HG02588 (cell line): Measurements from ENCODE around the gene CTSC.
"Not testable (repeated sequence)": the region's sequence is repeated elsewhere in the genome, so short reads cannot be mapped to it uniquely, and the experiment has no call there.

Experiments
- ATAC-seq: cut with Tn5 transposase; IDR thresholded peaks from one replicate; pipeline ENCODE4 v1.9.1; 2021; ENCODE audit warnings: mild to moderate bottlenecking, moderate library complexity; ENCODE audit not compliant: unreplicated experiment

Gene CTSC

DNA sequence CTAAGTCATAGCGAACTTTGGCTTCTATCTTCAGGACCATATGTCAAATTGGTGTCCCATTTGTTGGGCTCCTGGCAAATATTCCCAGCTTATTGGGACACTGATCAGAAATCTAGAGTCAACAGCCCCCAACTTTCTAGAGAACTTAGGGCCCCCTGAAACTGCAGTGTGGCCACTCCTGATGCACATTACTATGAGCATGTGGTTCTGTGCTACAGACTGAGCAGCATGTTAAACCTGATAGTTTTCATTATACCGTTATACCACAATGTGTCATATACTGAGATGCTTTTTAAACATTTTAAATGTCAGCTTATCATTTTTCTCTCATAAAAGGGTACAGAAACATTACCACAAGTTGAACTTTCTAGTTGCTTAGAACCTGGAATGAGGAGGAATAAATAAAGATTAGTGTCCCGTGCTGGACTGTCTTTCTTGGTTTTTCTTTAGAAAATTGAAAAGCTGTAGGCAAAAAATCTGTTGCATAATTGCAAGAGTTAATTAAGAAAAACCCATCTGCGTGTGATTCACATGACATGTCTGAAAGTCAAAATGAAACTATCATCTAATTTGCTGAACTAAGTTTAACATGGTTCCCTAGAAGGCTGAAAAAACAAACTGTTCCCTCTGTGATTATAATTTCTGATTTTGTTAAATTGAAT is 16.4 kb upstream of the CTSC start:
- no peak for ATAC-seq

DNA sequence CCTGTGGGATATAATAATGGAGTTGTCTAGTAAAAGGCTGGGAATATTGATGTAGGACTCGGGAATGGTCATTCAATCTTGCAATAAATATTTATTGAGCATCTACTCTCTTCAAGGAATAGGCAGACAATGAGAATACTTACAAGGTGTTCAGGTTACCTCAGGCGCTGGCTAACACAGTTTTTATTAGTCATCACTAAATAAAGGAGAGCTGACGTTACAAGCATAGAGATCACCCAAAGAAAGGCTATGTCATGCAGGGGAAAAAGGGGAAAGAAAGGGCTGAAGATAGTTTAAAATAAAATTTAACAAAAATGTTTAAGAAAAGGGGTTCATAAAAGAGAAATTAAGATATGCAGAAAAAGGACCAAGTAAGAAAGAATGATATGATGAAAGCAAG is 15.8 kb upstream of the CTSC start:
- no peak for ATAC-seq

DNA sequence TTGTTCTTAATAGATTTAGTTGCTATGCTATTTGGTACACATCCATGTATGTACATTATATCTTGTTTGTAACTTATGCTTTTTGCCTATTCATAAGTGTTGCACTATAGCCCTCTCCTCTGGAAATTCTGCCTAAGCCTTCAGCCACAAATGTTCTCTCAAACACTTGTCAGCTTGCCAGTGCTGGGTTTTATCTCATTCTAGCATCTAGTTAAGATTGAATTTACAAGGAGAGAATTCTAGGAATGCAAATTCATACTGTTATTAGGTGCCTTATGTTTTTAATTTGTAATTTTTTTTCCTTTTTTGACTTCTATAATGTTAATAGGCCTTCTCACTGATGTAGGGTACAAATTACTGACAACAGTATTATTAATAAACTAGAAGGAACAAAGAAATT is 14.6 kb upstream of the CTSC start:
- ATAC-seq = no peak

DNA sequence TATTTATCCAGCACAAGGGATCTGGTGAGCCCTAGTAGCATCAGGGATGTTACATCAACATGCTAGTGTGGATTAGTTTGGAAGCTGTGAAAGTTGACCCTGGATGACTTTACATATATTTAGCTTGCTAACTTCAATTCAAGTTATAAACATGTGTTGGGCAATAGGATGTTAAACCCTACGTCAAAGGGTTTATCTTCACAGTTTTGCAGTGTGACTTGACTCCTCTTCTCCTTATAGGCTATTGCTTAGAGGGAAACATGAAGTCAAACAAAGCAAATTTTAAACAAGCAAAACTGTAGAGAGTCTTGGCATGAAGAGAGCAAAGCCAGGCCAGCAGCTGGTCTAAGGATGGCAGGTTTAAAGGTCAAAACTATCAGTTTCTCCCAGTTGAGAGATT is 11.3 kb upstream of the CTSC start:
- no peak for ATAC-seq

DNA sequence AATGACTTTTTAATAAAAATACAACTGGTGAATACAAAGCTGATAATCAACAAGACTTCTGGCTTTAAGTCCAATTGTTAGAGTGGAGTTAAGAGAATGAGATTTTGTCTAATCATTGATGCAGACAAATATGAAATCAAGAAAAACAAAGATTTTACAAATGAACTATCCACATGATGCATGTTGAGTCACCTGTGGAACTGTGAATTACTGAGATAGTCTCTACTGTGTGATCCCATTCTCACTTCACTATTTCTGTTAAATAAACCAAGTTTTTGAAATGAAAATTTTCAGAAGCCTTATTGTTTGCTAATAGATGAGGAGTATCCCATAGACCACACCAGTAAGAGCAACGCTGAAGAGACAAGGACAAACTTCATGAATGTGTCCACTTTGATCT is 8.4 kb upstream of the CTSC start:
- ATAC-seq = no peak

DNA sequence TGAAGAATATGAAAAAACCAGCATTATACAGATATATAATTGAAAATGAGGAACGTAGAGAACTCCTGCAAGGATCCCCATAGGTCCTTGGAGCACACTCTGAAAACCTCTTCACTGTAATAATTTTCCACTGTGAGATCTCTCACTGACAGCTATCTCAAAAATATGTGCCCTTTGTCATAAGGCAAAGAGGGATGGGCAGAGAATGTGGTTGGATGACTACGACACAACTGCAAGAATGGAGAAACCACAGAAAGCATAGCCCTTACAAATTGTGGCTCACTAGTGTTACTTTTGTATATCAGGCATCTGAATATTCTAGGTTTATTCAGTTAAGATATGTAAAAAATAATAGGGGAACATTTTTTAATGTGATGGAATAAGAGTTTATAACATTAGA is 7.9 kb upstream of the CTSC start:
- no peak for ATAC-seq

DNA sequence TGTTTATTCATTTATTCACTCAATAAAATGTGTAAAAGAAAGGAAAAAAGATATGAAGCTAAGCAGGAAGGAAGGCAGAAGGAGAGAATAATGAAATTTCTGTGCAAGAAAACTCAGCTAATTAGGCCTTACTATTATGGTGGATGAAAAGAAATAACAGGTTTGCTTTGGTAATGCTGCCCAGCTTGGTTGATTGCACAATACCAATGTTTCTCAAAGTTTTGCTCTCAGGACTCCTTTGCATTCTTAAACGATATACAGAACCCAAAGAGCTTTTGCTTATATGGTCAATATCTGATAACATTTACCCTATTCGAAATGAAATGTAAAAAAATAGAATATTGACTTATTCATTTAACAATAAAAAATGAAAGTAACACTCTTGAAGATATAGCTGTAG is 7.3 kb upstream of the CTSC start:
- ATAC-seq = no peak

DNA sequence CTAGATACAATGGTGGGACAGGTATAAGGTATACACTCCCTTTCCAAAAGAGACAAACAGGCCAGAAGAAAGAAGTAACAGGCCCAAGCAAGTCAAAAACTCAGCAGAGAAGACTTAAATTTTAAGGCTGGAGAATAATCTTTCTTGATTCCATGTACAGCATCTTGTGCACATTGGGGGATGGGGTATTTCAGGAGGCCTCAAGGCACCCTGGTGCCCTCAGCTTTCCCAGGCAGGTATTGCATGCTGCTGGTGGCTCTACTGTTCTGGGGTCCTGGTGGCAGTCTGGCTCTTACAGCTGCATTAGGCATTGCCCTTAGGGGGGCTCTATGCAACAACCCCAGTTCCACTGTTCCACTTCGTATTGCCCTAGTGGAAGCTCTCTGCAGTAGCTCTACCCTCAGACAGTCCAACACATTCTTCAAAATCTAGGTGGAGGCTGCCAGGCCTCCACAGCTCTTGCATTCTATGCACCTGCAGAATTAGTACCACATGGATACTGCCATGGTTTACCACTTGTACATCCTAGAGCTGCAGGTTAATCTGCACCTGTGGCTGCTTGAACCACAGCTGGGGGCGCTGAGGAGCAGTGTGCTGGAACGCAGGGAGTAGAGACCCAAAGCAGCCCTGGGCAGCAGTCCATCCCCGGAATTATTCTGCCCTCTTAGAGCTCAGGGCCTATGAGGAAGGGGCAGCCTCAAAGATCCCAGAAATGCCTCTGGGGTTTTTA is 4.2 kb upstream of the CTSC start:
- ATAC-seq = no peak

DNA sequence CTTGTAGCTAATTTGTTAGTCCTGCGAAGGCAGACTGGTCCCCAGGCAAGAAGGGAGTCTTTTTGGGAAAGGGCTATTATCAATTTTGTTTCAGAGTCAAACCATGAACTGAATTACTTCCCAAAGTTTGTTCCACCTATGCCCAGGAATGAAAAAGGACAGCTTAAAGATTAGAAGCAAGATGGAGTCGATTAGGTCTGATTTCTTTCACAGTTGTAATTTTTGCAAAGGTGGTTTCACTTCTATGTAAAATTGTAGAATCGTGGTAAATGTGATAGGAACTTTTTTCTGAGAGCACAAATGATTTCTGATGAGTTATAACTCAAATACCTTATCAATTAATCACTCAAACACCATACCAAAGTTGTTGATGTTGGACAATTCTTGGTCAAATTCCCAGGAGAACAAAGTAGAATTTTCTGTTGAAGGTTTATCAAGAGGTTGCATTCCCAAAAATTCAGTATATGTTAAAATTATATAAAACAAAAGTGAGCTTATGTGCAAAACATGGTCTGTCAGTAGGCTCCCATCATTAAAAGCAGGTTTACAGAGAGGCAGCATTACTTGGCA is 2.9 kb upstream of the CTSC start:
- ATAC-seq = no peak

DNA sequence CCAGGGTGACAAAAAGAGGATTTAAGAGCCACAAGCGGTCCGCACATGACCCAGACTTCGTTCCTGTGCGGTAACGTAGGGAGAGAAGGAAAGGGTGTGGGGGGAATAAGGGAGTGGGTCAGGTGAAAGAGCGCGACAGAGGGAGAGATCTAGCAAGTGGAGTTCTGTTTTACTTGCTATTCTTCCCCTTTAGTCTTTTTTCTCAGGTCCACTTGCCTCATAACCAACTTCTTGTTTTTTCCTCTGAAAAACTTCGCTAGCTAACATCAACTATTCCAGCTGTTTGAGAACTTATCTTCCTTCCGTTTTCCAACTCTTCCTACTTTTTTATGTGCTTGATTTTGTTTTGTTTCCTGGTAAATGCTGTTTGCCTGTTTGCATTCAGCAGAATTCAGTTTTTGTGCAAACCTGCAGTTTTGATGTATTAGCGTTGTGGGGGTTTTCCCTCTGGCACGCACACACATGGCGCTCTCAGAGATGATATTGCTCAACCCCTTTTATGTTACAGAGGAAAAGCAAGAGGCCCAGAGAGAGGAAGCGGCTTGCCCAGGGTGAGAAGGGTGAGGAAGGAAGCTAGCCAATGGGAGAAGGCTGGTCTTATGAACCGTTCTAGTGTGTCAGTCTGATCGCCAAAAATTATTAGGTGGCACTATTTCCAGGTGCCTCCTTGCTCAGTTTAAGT is 592 bp upstream of the CTSC start:
- ATAC-seq = peak; percentile 44

DNA sequence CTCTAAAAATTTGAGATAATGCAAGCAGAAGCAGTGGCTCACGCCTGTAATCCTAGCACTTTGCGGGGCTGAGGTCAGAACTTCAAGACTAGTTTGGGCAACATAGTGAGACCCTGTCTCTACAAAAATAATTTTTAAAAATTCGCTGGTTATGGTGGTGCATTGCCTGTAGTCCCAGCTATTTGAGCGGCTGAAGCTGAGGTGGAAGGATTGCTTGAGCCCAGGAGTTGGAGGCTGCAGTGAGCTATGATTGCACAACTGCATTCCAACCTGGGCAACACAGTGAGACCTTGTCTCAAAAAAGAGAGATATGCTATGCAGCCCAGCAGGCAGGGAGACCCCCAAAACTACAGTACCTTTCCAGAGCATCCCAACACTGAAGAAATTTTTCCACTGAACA is 2.3 kb downstream of the CTSC start:
- no peak for ATAC-seq

DNA sequence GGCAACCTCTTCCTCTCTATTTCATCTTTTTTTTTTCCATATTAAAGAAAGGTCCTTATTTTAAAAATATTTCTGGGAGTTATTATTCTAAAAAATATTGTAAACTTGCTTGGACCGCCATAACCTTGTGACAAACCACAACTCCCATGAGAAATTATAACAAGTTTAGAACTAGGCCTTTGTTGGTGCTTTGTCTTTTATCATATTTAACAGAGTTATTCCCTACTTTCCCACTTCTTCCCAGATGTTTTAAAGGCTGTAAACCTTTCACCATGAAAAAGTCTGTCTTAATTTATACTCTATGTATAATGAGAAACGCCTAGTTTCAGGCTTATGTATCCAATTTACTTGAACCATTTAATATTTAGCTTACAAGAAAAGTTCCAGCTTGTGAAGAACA is 3.7 kb downstream of the CTSC start:
- no peak for ATAC-seq

DNA sequence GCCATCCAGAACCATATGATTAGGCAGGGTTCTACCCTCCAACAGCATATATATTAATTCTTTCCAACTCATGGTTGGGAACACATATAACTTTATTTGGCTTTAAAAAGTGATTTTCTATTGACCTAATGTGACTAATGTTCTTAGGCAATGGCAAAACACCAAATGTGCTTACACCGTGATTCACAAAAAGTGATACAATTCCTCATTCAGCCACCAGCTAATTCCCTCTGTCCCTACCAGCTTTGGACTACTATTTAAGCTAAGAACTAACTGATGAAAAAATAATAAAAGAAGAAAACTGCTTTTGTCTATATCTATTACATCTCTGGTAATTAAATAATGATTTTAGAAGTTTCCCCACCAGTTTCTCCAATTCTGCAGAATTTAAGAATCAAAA is 4.7 kb downstream of the CTSC start:
- no peak for ATAC-seq

DNA sequence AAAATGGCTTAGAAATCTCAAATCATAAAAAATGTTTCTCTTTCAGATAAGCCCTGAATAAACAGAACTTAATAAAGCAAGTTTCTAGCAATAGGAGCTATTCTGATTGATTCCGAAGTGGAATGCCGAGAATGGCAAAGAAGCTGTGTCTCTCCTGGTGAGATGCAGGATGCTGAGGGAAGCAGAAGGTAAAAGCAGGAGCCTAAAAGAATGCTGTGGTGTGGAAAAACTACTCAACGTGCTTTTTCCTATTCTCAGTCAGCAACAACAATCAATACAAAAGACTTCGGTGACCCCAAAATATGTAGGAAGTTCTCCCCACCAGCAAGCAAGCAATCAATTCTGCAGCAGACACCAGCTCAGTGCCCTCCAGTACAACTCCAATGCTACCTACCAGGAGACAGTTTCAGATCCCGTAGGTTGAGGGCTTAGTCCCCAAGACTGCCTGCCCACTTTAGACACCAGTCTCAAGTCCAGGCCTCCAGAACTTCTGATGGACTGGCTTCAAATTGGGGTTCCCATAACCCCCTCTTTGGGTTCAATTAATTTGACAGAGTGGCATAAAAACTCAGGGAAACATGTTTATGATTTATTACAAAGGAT is 6.6 kb downstream of the CTSC start:
- no peak for ATAC-seq

DNA sequence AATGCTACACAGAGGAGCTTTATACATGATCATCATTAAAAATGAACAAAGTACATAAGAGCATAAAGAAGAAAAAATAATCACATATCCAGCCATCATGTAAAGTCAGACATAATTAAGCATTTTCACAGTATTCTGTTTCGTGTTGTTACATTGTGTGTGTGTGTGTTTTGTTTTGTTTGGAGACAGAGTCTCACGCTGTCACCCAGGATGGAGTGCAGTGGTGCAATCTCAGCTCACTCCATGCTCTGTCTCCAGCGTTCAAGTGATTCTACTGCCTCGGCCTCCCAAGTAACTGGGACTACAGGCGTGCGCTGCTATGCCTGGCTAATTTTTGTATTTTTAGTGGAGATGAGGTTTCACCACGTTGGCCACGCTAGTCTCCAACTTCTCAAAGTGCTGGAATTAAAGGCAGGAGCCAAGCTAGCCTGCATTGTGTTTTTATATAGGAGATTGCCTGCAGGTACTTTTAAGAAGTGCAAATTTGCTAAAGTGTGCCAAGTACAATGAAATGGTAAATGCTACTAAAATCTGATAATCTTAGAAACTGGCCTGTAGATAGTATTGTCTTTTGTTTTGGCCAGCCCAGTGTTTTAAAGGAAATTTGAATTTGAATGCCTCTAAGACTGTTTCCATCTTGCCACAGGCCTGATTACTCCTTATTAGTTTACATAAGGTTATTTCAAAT is 7.8 kb downstream of the CTSC start:
- ATAC-seq = no peak

DNA sequence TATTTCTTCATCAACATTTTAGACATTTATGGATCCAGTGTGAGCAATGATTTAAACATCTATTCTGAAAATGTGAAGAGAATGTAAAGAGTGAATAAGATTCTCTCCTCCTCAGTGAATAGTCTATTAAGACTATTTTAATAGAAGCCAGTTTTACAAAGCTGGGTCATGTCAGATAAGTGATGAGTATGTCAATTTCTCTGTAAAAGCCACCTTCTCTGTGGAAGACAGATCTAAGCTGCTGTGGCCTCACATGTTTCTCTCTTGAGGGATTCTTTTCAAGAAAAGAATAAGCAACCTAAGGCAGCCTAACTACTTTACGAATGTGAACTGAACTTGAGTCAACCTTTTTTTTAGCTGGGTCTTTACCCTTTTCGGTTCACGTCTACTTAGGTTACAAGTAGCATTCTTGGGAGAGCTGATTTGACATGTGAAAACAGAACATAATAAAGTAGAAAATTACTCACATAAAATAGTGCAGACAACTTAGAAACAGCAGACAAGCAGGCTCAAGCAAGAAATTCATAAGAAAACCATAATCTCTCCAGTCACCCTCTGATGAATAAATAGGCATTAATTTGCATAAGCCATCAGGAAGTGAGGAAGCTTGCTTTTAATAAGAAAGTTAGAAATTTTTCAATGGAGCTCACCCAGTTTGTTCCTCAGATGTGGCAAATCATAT is 9.9 kb downstream of the CTSC start:
- ATAC-seq = peak; percentile 25

DNA sequence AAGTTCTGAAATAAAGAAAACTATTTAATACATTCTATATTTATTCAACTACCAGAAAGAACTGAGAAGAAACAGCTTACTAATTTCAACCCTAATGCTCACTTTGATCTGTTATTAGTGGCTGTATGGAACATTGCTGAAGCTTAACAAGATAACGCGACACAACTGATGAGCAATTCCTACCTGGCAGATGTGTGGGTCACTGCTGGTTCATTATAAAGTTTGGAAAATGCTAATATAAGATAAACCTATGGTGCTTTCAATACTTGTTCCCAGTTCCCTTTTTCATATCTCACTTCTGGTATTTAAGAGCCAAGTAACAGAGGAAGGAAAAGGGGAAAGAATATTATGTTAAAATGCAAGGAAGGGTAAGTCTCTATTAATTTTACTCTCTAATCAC is 10.5 kb downstream of the CTSC start:
- ATAC-seq = peak; percentile 54

DNA sequence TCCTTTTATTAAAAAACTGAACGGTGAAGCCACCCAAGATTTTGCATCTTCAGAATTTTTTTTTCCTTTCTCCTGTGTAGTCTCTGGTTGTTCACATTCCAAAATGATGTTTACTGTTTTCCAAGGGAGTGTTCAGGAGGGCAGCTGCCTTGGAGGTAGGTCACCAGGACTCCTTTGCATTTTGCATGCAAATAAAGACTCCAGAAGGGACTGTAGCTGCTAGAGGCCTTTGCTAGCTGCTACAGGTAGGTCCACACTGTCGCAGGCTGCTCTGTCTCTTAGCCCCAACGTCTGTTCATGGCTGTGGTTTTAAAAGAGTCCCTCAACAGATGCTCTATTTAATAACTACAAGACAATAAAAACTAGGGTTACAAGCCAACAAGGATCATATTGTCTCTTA is 11.4 kb downstream of the CTSC start:
- ATAC-seq = no peak

DNA sequence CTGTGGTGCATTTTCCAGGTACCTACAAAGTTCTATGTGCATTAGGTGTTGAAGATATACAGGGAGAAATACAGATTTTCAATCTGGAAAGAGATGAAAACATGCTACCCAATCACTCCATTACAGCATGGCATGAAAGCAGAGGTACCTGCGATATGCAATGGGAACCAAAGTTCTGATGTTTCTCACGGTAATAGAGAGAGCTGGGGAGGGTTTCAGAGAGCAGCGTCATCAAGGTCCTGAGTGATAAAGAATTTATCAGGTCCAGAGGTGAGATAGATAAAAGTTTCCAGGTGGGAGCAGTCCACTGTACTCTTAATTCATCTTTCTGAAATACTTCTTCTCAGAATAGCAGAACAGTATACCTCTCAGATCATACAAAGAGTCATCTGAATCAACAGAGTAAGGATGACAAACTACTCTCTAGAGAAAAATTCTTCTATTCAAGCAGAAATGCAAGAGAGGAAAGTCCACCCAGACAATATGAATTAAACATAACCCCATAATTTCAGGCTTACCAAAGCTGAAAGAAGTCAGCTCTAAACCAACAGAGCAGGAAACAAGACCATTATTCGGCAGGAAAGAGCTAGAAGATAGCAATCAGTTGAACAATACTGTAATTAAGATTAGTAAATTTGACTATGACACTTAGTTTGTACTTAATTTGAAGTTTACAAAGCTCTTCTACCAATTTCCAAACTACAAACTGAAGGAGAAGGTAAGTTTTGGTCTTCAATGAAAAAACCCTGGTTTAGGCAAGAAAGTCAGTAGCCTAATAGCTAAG is 12.8 kb downstream of the CTSC start:
- no peak for ATAC-seq

DNA sequence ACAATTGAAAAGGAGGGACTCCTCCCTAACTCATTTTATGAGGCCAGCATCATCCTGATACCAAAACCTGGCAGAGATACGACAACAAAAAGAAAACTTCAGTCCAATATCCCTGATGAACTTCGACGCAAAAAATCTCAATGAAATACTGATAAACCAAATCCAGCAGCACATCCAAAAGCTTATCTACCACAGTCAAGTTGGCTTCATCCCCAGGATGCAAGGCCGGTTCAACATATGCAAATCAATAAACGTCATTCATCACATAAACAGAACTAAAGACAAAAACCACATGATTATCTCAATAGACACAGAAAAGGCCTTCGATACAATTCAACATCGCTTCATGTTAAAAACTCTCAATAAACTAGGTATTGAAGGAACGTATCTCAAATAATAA is 14.7 kb downstream of the CTSC start:
- ATAC-seq = not testable (repeated sequence)
